Kasumi-1 (cell line): ENCODE data around the gene MYH3.

Source experiments
- DNase-seq, 2 experiments: peaks; one replicate each; lab custom pipeline; 2025; lab: John Stamatoyannopoulos, UW

MYH3 gene

GRCh38 chr17:10648956-10649355 lies 8.2 kb downstream of the MYH3 start:
- DNase-seq = no peak

- no peak for DNase-seq
Measured at GRCh38 chr17:10648381-10648780, 8.7 kb downstream of the MYH3 start.

- DNase-seq = peak; percentile 41 to 43
Measured at GRCh38 chr17:10646392-10646990, 10.6 kb downstream of the MYH3 start.

GRCh38 chr17:10640475-10640874 lies 16.6 kb downstream of the MYH3 start:
- DNase-seq = no peak

- no peak for DNase-seq
Measured at GRCh38 chr17:10638151-10638550, 19.0 kb downstream of the MYH3 start.

GRCh38 chr17:10635290-10635689 lies 21.8 kb downstream of the MYH3 start:
- DNase-seq = no peak

- DNase-seq = no peak
Measured at GRCh38 chr17:10633738-10634379, 23.2 kb downstream of the MYH3 start.

- no peak for DNase-seq
Measured at GRCh38 chr17:10631701-10632100, 25.4 kb downstream of the MYH3 start.

- DNase-seq = peak; percentile 6 to 19
Measured at GRCh38 chr17:10631048-10631700, 25.9 kb downstream of the MYH3 start.

GRCh38 chr17:10629706-10630105 lies 27.4 kb downstream of the MYH3 start:
- no peak for DNase-seq

- DNase-seq = no peak
Measured at GRCh38 chr17:10628756-10629155, 28.4 kb downstream of the MYH3 start.

- DNase-seq = no peak
Measured at GRCh38 chr17:10626390-10626789, 30.7 kb downstream of the MYH3 start.

GRCh38 chr17:10624969-10625368 lies 32.1 kb downstream of the MYH3 start:
- DNase-seq = no peak

GRCh38 chr17:10623737-10624338 lies 33.3 kb downstream of the MYH3 start:
- no peak for DNase-seq

- DNase-seq = no peak
Measured at GRCh38 chr17:10622617-10623485, 34.3 kb downstream of the MYH3 start.

- no peak for DNase-seq
Measured at GRCh38 chr17:10621397-10621796, 35.7 kb downstream of the MYH3 start.

GRCh38 chr17:10620823-10621222 lies 36.3 kb downstream of the MYH3 start:
- no peak for DNase-seq

- peak; percentile 23 to 63 for DNase-seq
Measured at GRCh38 chr17:10618202-10618635, 38.9 kb downstream of the MYH3 start.

- DNase-seq = no peak
Measured at GRCh38 chr17:10617120-10617505, 40.0 kb downstream of the MYH3 start.

- DNase-seq = peak; percentile 57 to 61
Measured at GRCh38 chr17:10616502-10617119, 40.5 kb downstream of the MYH3 start.

GRCh38 chr17:10614536-10615155 lies 42.5 kb downstream of the MYH3 start:
- DNase-seq = peak; percentile 22 to 38
